HG03196 (cell line): Measurements from ENCODE around the gene RBM38.

Experiments
- ATAC-seq: cut with Tn5 transposase; IDR thresholded peaks from one replicate; pipeline ENCODE4 v1.9.1; 2021; ENCODE audit not compliant: unreplicated experiment

Gene RBM38

DNA sequence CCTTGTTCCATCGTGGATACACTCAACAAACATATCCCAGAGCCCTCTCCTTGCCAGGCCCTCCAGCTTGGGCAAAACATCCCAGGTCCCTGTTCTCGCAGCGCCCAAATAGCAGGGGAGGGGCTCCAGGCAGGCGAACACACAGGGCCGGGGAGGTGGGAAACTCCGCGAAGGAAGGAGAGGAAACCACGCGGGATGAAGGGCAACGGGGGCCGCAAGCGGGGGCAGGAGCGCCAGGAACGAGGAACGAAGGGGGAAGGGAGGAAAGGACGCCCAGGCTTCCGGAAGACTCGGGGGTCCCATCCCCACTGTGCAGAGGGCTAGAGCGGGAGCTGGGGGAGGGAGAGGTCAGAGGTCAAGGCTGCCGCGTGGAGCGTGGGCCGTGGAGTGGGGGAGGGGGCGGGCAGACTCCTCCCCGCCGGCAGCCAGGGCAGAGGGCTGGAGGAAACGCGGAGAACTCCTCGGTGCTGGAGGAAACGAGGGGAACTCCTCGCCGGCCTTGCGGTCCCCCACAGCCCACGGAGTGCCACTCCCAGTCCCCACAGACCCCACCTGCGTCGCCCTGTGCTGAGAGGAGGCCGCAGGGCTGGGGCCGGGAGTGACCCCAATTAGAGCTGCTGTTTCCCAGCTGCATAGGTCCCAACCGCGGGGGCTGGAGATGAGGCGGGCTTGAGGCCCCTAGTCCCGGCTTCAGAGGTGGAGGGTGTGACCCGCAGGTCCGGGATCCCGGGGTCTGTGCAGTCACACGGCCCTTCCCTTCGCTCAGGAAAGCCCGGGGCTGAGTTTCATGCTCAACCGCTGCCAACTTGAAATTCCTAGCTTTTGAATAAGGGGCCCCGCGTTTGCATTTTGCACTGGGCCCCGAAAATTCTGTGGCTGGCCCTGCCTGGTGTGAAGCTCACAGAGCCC lies 1.2 kb upstream of the RBM38 start:
- ATAC-seq: no peak

DNA sequence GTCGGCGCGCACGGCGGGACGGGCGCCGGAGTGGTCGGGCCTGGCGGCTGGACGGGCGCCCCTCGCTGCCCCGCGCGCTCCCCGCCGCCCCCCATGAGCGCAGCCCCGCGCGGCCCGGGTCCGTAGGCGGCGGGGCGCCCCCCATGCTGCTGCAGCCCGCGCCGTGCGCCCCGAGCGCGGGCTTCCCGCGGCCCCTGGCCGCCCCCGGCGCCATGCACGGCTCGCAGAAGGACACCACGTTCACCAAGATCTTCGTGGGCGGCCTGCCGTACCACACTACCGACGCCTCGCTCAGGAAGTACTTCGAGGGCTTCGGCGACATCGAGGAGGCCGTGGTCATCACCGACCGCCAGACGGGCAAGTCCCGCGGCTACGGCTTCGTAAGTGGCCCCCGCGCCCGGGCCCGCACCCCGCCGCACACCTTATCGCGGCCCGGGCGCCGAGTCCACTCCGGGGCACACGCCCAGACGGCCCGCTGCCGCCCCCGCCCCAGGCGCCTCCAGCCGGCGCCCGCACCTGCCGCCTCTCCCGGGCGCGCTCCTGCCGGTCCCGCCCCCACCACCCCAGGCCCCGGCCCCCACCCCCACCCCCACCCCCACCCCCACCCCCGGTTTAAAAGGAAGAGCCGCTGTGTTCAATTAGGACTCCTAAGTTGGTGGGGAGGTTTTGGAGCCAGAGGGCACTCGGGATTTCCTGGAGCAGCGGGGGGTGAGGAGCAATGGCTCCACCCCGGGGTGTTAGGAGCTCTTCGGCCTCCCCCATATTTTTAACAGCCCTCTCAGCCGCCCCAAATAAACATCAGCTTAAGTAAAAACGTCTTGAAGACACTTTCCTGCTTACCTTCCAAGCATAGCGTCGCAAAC lies 474 bp downstream of the RBM38 start:
- ATAC-seq: peak; percentile 2

DNA sequence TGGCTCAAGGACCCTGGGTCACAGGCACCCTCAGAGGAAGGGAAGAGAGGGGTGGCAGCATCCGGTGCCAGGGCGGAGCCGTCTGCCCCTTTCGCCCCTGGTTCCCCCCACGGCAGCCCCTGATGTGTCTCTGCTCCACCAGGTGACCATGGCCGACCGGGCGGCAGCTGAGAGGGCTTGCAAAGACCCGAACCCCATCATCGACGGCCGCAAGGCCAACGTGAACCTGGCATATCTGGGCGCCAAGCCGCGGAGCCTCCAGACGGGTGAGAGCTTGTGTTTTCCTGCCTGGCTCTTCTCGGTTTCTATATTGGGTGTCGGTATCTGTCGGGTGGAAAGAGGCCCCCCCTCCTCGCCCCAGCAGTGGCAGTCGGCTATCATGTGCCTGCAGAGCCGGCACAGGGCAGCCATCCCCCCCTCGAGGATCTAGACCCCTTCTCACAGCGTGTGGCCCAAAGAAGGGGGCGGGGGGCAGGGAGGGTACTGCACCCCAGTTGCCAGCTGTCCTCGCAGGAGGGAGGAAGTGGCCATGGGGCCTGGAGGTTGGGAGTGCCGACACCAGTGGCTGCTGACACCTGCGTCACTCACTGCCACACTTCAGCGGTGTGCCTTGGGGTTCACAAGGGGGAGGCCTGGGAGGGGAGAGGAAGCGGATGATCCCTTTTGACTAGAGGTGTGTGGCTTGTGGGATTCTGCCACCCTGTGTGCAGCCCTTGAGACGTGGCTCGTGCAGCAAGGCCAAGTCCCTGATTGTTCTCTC lies 1.5 kb downstream of the RBM38 start:
- ATAC-seq: no peak

DNA sequence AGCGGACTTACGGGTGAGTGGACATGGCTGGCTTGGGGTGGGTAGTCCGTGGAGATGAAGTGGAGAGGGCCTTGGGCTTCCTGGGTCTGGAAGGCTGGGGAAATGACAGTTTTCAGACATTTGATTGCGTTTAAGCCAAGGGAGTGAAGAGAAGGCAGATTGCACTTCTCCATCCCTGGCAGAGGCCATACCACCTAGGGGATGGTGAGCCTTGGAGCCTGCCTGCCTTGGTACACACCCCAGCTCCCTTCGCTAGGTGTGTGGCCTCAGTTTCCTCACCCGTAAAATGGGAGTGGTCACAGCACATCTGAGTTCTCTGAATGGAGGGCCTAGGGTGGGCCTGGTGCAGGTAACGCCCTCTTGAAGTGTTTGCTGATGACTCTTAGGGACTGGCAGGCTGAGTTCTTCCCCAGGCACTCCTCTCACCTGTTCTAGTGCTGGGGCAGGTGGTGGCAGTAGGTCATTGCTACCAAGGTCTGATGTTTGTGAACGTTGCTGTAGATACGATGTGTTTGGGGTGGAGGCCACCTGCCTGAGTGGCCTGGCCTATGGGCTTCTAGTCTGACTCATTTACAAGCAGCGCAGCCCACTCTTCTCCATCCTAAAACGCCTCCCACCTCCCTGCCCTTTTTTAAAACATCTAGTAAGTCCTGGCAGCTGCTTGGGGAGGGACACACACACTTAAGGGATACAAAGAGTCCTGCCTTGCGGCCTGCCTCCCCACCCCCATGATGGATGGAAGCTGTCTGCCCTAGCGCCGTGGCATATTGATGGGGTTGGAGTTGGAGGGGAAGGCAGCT lies 2.3 kb downstream of the RBM38 start:
- no peak for ATAC-seq

DNA sequence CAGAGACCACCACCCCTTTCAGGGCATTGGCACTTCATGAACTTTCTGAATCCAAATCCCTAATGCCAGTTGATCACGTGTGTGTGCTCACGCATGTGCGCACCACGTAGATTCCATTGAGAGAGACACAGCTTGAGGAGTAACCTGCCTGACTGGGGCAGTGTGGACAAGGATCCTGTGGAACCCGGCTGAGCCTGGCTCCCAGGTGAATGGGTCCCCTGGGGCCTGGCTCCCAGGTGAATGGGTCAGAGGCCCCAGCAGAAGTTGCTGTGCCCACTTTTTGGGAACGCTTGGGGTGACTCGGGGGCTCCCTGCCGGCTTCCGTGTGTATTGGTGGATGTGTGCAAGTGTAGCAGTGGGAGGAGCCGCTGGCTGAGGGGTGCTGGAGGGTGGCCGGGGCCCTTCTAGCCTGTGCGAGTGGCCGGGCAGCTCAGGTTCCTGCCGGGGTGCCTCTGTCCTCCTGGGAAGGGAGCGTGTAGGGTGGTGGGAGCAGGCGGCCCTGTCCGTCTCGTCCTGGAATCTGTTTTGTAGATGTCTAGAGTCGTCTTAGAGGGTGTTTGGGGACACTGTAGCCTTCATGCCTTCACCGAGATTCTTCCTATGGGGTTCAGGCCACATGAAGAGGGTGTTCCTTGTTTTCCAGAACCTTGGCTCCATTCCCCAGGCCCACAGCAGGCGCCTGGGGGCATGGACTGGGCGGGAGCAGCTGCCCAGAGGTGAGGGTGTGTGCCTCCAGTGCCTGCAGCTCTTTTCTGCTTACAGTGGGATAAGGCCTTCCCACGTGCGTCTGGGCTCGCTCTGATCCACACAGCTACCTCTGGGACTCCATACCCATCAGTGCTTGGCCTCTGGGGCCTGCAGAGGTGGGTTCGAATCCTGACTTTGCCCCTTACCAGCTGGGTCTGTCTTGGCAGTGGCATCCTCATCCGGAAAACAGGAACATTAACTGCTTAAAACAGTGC lies 3.2 kb downstream of the RBM38 start:
- no peak for ATAC-seq

DNA sequence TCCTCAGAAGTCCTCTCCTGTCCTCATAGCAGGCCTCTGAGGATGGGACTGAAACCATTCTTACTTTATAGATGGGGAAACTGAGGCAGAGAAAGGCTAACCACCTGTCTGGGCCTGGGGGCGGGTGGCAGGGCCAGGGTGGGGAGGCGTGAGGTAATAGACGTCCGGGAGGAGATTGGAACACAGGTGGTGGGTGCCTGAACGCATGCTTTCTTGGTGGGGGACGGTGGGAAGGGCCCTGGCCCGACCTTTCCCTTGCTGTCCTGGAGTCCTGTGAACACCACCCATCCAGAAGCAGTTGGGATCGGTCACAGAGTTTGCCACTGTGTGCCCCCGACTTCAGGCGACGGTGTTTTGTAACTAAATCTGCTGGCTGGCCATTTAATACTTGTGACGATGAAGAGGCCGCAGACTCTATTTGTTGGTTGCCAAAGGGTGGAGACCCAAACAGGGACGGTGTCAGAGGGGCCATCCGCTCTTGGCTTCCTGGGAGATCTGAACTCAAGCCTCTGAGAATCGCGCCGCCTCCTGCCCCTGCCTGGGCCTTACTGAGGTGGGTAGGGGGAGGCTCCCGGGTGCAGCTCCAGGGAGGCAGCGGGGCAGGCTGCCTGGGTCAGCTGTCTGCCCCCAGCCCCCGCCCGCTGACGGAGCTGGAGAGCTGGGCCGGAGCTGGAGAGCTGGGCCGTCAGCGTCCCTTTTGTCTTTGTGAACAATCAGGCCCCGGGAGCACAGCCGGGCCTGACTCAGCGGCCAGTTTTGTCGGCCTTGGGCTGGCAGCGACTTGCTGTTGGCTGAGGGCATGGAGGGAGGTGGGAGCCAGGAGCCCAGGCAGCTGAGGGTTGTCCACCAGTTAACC lies 4.1 kb downstream of the RBM38 start:
- no peak for ATAC-seq

DNA sequence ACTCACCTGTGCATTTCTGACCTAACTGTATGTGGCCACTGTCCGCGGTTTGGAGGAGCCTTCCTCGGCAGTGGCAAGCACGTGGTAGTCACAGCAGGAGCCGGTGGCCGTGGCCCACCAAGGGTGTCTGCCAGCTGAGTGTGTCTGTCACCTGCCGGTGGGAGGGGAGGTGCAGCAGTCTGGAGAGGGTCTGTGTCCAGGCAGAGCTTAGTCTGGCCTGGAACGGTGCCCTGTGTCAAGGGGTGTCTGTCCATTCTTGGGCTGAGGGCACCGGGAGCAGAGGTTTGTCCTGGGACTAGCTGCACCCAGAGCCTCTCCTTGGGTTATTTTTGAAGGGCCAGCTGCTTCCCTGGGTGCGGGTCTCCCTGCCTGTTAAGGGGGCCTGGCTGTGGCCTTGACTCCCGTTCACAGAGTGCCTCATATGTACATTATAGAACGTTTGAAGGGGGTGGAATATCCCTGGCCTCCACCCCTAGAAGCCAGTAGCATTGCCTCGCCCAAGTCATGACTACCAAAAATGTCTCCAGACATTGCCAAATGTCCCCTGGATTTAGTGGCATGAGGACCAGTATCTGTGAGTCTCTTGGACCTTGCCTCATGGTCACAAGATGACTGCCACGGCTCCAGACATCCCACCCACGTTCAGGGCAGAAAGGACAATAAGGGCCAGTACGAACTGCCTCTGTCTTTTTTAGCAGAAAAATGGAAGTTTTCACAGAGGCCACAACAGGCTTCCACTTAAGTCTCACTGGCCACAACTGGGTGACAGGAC lies 5.2 kb downstream of the RBM38 start:
- no peak for ATAC-seq

DNA sequence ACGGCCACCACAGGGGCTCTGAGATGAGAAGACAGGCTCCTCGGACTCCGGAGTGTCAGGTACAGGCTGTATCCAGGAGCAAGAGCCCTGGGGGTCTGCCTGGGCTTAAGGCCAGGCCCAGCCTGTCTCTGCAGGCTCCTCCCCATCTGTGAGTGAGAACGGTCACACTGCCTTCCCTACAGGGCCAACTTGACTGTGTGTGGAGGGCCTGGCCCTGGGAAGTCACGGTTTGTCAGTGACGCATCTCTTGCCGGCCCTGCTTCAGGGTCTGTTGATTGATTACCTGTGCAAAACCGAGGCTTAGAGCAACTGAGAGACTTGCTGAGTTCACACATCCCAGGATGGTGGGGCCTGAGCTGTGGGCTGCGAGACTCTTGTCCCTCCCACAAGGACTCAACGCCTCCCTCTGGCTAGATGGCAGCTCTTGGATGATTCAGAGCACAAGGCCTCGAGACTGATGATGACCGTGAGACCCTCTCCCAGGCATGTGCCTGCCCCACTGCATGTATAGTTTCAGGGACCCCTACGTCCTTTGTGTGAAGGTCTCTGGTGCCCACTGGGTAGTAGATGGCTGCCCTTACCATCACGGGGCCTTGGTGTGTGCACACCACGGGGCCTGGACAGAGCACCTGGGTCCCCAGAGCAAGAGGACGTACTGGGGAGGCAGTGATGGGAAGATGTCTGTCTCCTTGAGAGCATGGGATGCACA lies 5.9 kb downstream of the RBM38 start:
- ATAC-seq: no peak

DNA sequence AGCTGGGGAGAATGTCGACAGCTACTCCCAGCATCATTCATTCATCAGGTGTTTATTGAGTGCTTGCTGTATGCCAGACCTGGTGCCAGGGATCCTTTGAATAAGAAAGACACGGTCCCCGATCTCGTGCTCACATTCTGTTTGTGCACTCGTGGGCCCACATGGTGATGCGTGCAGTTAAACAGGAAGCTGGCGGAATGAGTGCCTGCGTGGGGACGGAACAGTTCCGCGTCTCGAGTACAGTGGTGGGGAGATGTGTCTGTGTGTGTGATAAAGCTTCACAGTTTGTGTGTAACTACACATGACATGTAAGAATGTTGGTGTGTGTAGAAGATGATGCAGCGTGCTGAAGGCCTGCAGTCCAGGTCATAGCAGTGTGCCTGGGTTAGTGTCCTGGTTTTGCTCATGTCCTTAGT lies 6.5 kb downstream of the RBM38 start:
- ATAC-seq: peak; percentile 3

DNA sequence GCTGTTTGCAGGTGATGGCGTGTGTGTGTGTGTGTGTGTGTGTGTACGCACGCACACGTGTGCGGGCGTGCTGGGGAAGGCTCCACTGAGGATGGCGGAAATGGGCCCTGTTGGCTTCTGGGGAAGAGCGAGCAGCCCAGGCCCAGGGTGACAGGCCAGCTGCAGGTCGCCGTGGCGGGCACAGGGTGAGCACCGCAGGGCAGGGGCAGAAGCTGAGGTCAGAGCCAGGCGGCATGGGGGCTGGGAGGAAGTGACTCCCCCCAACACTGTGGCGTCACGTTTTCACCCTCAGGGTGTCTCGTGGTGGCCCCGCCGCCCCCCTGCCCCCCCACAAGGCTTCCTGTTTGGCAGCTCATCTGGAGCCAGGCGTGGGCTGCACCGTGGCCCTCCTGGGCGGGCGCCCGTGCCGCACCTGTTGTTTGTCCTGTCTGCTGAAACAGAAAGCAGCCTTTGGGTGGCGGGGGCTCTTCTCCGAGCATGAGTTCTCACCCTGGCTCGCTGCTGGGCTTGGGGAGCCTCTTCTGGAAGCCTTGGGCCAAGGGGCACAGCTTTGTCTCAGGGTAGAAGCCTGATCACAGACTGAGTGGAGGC lies 7.1 kb downstream of the RBM38 start:
- peak; percentile 55 for ATAC-seq

DNA sequence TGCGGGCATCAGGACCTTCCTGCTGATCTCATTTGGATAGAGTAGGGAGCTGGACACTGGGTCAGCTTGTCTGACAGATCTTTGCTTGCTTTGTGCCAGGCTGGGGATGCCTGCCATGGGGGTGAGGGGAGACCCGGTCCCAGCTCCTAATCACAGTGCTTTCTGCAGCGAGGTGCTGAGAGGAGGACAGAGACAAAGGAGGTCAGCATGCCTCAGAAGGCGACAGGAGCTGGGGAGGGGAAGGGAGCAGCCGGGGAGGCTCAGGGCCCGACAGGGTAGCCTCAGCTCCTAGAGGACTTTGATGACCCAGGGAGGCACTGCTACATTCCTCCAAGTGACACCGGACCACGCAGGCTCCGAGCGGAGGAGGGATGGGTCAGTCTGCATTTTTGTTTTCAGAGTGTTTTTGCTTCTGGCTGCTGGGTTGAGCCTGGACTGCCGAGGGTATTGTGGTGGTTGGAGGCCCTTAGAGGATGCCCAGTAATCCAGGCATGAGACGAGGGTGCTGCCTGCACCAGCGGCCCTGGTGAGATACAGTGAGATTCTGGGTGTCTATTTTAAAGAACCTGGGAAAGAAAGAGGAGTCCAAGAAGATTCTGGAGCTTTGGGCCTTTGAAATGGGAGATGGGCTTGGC lies 7.8 kb downstream of the RBM38 start:
- no peak for ATAC-seq

DNA sequence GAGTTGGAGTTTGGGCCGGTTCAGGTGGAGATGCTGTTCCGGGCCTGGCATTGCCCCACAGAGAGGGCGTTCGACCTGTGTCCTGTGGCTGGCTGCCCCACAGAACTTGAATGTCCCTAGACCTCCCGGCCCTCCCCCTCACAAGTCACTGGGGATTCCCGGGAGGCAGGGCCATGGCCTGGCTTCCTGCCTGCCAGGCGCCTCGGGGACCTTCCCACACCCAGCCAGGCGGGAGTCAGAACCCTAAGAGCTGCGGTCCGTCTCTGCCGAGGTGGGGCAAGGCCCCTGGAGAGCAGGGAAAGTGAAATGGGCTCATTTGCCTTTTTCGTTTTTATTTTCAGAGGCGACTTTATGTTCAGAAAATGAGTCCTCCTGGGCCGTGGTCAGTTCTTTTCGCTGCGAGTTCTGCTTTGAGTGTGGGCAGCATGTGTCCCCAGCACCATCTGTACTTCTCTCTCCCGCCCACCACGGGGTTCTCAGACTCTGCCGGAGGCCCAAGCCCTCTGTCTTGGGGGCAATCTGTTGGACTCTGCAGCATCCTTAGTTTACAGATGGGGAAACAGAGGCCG lies 8.5 kb downstream of the RBM38 start:
- peak; percentile 39 for ATAC-seq

DNA sequence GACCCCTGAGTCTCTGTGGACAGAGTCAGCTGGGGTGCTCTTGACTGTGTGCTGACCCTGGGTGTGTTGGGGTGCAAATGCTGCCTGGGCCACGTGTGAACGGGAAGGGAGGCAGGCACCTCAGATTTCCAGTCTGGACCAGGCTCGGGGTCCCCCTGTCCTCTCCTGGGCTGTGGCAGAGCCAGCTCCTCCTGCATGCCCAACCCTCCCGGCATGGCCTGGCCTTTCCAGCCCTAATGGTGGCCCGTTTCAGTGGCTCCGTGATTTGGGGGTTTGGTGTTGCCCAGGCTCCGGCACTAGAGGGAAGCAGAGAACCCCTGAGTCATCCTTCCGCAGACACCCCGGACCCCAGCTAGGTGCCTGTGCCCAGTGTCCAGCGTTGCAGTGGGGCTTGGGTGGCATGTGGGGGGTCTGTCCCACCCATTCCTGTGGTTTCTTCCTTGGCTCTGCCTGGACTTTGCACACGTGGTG lies 9.1 kb downstream of the RBM38 start:
- ATAC-seq: no peak

DNA sequence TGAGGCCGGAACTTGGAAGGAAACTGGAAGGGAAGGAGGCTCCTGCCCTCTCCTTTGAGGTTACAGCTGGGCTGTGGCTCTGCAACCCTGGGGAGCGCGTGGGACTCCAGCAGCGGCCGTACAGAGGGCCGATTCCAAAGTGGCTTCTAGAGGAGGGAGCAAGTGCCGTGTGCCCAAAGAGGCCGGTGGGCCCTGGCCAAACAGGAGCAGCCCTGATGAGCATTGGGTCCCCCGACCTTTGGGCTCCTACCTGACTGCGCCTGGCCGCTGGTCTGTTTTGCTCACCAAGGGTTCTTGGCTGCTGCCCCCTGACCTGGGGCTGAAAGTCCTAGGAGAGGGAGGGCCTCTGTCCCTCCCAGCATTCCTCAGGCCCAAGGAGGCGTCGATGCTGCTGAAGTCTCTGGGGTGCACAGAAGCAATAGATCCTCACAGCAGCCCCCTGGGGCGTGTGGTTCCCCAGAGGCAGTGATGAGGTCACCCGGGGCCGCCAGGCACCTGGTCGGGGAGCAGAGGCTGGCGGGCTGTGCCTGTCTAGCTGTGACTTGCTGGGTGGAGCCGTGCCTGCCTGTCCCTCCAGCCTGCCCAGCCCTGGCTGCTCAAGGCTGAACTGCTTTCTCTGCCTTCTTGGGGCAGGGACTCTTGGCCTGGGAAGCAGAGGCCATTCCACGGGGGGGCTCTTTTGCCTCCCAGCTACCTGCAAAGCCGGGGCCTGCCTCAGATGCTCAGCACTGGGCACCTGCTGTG lies 9.8 kb downstream of the RBM38 start:
- no peak for ATAC-seq

DNA sequence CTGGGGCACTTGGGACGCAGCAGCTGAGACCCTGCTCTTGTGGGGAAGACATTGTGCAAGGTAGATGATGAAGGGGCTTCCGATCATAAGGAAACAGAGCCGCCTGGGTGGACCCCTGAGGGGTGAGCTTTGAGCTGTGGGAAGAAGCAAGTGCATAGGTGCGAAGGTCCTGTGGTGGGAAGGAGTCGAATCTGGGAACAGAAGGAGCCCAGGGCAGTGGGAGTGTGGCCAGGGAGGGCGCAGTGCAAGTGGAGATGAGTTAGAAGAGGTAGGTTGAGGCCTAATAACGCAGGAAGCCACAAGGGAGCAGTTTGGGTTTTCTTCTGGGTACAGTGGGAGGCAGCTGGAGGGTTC lies 10.3 kb downstream of the RBM38 start:
- ATAC-seq: no peak
